Activated T-helper 17 cell treated with anti-CD3 and anti-CD28 coated beads, Interleukin-2, amount 50 U/mL, for 72 hours (primary cell): Measurements from ENCODE around the gene TRIM52. TPM values are rescaled to one million over a fixed set of nuclear protein-coding genes. Genes with fewer than 3 reads are reported as not detected.
A peak's percentile ranks its signal among the peaks of the same experiment; 100 is the strongest.
"Not testable (repeated sequence)": the region's sequence is repeated elsewhere in the genome, so short reads cannot be mapped to it uniquely, and the experiment has no call there.

Experiments used
- ATAC-seq: fragments of 150-1000 bp; cut with Tn5 transposase; replicated peaks from 2 replicates; pipeline ENCODE4 v1.10.0; 2021; ENCODE audit warnings: mild to moderate bottlenecking, moderate library complexity
- H3K27ac Mint-ChIP-seq: one replicate; pipeline ENCODE4 v1.8.0; 2022; ENCODE audit warnings: mixed read lengths
- H3K27me3 Mint-ChIP-seq: one replicate; pipeline ENCODE4 v1.8.0; 2022; ENCODE audit warnings: mixed read lengths
- H3K36me3 Mint-ChIP-seq: one replicate; pipeline ENCODE4 v1.8.0; 2022; ENCODE audit warnings: low read depth, mild to moderate bottlenecking, mixed read lengths
- H3K4me1 Mint-ChIP-seq: one replicate; pipeline ENCODE4 v1.8.0; 2022; ENCODE audit warnings: mixed read lengths
- H3K4me3 Mint-ChIP-seq: one replicate; pipeline ENCODE4 v1.8.0; 2022; ENCODE audit warnings: mild to moderate bottlenecking, mixed read lengths
- H3K9me3 Mint-ChIP-seq: one replicate; pipeline ENCODE4 v1.8.0; 2022; ENCODE audit warnings: mixed read lengths
- total RNA-seq, 2 donors: library from RNA; stranded (reverse); gene quantifications; one replicate each; pipeline ENCODE4 v1.2.3, GENCODE V29; 2022

Gene TRIM52
- total RNA-seq, 2 donors from 2014 or later = 14.3 to 19.4 TPM

DNA sequence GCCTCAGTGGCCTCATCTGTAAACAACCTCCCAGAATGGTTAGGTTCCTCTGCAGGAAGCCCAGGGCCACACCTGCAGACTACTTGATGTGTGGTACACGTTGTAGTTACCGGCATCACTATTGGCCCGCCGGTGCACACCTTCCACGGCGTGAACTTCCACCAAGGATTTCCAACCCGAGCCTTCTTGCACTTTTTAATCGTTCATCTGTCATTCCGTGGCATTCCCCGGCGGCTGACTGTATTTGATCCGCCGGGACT is 43.2 kb downstream of the TRIM52 start:
- peak overlapping the region; percentile 97 for H3K27ac Mint-ChIP-seq
- H3K4me1 Mint-ChIP-seq = peaks cover 47% of the 10 kb centered on the region
- ATAC-seq = peak; percentile 11
- H3K4me3 Mint-ChIP-seq = peak overlapping the region; percentile 87
- peaks cover 35% of the 10 kb centered on the region for H3K36me3 Mint-ChIP-seq
- H3K27me3 Mint-ChIP-seq = no peaks in the 10 kb centered on the region
- H3K9me3 Mint-ChIP-seq = no peaks in the 10 kb centered on the region

DNA sequence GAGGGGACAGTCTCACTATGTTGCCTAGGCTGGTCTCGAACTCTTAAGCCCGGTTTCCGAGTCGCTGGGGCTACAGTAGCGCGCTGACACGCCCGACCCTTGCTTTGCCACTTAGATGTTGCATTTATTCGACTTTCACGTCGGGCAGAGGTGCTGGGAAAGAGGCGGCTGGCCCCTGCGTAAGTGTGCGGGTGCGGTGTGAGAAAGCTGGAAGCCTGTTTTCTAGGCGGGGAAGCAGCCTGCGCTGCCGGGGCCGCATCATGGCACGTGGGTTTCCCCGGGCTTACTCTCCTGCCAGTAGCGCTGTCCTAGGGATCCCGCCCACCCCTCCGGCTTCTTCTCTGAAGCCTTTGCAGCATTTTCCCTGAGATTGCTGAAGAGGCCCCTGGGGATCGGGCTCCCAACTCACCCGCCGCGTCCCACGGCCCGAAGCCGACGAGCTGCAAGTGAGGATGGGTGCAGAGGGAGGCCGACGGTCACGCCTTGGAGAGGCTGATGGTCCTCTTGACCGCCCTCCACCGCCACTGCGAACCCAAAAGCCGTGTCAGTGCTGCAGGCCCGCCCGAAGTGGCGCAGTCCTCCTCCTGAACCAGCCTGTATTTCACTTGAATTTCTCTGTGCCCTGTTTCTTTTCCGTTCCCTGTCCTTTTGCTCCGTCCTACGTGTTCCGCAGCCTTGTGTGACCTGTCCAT is 43.7 kb downstream of the TRIM52 start:
- Mint-ChIP-seq H3K4me1 (peaks cover 45% of the 10 kb centered on the region), H3K27ac (peak overlapping the region; percentile 97), H3K9me3 (no peaks in the 10 kb centered on the region)

DNA sequence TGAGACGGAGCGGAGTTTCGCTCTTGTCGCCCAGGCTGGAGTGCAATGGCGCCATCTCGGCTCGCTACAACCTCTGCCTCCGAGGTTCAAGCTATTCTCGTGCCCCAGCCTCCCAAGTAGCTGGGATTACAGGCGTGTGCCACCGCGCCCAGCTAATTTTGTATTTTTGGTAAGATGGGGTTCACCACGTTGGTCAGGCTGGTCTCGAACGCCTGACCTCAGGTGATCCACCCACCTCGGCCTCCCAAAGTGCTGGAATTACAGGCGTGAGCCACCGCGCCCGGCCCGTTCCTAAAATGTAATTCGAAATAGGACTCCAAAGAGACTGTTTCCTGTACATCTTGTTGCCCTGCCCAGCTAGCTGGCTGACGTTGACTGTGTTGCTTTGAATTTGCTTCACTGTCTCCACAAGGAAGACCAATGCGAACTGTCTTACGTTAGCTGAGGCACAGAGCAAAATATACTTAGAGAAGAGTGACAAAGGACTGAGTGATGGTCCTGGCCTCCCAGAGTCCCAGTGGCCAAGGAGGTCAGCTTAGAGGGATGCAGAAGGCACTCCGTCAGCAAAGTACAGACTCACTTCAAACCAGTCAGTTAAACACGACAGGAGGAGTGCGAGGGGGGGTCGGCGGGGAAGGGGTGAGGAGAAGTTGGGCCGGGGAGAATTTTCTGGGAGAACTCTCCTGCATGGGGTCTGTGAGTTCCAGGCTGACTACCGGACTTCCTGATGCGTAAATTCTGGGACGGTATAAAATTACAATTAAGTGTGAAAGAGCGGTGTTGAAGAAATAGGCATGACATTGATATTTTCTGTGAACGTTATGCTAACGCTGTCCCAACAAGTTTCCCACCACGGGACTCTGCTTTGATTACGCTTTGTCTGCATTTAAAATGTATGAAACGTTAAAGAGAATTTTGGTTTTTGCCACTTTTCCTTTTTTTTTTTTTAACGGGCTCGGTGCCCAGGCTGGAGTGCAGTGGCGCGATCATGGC is 44.6 kb downstream of the TRIM52 start:
- ATAC-seq = peak; percentile 57
- peaks cover 20% of the 10 kb centered on the region for H3K36me3 Mint-ChIP-seq
- H3K27ac Mint-ChIP-seq = peak overlapping the region; percentile 89

More for the DNA sequence above, 43.7 kb downstream of the TRIM52 start:
- Mint-ChIP-seq H3K4me3 (peak overlapping the region; percentile 87), H3K27me3 (no peaks in the 10 kb centered on the region), H3K36me3 (peaks cover 30% of the 10 kb centered on the region)
- ATAC-seq = peak; percentile 14

DNA sequence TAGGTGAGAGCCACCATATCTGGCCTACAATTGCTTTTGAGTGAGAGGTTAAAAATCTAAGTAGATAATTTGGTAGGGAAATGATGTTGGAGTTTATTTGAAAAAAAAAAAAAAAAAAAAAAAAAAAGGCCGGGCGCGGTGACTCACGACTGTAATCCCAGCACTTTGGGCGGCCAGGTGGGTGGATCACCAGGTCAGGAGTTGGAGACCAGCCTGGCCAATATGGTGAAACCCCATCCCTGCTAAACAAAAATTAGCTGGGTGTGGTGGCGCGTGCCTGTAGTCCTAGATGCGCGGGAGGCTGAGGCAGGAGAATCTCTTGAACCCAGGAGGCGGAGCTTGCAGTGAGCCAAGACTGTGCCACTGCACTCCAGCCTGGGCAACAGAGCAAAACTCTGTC is 46.7 kb downstream of the TRIM52 start:
- ATAC-seq, H3K9me3 Mint-ChIP-seq, H3K27ac Mint-ChIP-seq, H3K4me3 Mint-ChIP-seq, H3K27me3 Mint-ChIP-seq: not testable (repeated sequence)
- peaks cover 12% of the 10 kb centered on the region for H3K36me3 Mint-ChIP-seq
- peaks cover 20% of the 10 kb centered on the region for H3K4me1 Mint-ChIP-seq

More for the DNA sequence above, 44.6 kb downstream of the TRIM52 start:
- Mint-ChIP-seq H3K4me3 (peak overlapping the region; percentile 87), H3K27me3 (no peaks in the 10 kb centered on the region), H3K9me3 (no peaks in the 10 kb centered on the region), H3K4me1 (peaks cover 37% of the 10 kb centered on the region)

DNA sequence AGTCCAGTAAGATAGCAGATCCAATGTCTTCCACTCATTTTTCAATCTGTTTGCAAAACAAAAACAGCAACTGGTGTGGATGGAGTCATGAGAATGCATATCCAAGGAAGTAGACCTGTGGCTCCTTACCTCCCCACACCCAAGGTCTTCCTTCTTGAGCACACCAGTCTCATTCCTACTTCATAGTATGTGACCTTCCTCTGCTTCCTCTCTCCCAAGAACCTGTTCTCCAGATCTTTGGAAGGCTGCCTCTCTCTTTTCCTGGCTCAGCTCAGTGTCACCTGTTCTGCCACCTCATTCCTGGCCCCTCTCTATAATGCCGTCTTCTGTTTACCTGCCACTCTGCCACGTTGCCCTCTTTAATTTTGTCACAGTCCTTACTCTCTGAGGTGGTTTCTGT is 48.0 kb downstream of the TRIM52 start:
- no peak for ATAC-seq
- peaks cover 9% of the 10 kb centered on the region for H3K36me3 Mint-ChIP-seq
- no peaks in the 10 kb centered on the region for H3K27me3 Mint-ChIP-seq
- H3K4me1 Mint-ChIP-seq = peaks cover 21% of the 10 kb centered on the region
- no peaks in the 10 kb centered on the region for H3K9me3 Mint-ChIP-seq
- H3K4me3 Mint-ChIP-seq = no peak overlapping the region
- no peak overlapping the region for H3K27ac Mint-ChIP-seq

DNA sequence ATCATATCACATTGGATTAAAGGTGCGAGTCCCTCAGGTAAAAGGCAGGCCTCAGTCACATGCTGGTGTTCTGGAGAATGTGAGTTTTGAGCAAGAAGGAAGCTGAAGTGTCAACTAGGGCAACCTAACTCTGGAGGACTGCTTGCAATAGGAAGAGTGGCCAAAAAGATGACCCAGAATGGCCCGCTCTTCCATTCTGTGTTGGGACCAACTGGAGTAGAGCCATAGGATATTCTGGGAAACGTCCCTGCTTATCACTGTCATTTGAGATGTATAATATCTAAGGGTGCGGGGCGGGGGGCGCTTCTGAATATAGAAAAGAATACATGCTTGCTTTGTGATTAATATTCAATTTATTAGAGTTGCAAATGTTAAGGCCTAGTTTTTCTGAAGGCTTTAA is 48.9 kb downstream of the TRIM52 start:
- peaks cover 22% of the 10 kb centered on the region for H3K4me1 Mint-ChIP-seq
- H3K36me3 Mint-ChIP-seq = peaks cover 12% of the 10 kb centered on the region
- H3K27me3 Mint-ChIP-seq = no peaks in the 10 kb centered on the region
- no peak overlapping the region for H3K27ac Mint-ChIP-seq
- no peak overlapping the region for H3K4me3 Mint-ChIP-seq
- no peak for ATAC-seq
- H3K9me3 Mint-ChIP-seq = no peaks in the 10 kb centered on the region

DNA sequence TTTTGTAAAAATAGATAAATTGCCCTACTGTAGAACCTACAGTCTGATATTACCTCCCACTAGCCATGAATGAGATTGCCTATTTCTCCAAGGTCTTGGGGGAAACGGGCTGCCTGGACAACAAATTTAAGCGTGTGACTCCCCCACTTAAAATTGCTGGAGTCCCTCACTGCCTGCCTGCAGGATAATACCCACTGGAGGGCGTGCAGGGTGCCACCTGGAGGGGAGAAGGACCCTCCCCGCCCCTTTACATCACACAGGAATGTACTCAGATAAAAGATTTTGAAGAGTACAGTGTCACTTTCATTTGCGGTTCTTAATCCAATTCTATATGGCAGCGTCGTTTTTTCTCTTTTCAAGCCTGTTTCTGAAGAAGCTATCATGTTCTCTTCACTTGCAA is 49.7 kb downstream of the TRIM52 start:
- no peak for ATAC-seq
- Mint-ChIP-seq H3K4me1 (peaks cover 26% of the 10 kb centered on the region), H3K4me3 (no peak overlapping the region), H3K36me3 (peaks cover 21% of the 10 kb centered on the region), H3K27ac (no peak overlapping the region), H3K27me3 (no peaks in the 10 kb centered on the region), H3K9me3 (no peaks in the 10 kb centered on the region)

DNA sequence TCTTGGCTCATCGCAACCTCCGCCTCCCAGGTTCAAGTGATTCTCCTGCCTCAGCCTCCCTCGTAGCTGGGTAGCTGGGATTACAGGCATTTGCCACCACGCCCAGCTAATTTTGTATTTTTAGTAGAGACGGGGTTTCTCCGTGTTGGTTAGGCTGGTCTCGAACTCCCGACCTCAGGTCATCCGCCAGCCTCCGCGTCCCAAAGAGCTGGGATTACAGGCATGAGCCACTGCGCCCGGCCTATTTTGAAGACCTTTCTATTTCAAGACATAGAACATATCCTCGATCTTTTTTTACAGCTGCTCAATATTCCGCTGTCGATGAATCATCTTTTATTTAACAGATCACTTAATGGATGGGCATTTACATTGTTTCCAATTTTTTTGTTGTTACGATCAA is 50.2 kb downstream of the TRIM52 start:
- not testable (repeated sequence) for ATAC-seq, H3K9me3 Mint-ChIP-seq, H3K27me3 Mint-ChIP-seq, H3K4me3 Mint-ChIP-seq, H3K27ac Mint-ChIP-seq
- H3K4me1 Mint-ChIP-seq = peaks cover 29% of the 10 kb centered on the region
- peaks cover 26% of the 10 kb centered on the region for H3K36me3 Mint-ChIP-seq

DNA sequence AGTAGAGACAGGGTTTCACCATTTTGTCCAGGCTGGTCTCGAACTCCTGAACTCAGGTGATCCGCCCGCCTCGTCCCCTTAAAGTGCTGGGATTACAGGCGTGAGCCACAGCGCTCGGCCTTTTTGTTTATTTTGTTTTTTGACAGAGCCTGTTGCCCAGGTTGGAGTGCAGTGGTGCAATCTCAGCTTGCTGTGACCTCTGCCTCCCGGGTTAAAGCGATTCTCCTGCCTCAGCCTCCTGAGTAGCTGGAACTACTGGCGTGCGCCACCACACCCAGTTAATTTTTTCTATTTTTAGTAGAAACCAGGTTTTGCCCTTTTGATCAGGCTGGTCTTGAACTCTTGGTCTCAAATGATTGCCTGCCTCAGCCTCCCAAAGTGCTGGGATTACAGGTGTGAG is 50.8 kb downstream of the TRIM52 start:
- not testable (repeated sequence) for H3K4me3 Mint-ChIP-seq, H3K27me3 Mint-ChIP-seq, ATAC-seq, H3K9me3 Mint-ChIP-seq, H3K27ac Mint-ChIP-seq
- Mint-ChIP-seq H3K4me1 (peaks cover 30% of the 10 kb centered on the region), H3K36me3 (peaks cover 26% of the 10 kb centered on the region)

DNA sequence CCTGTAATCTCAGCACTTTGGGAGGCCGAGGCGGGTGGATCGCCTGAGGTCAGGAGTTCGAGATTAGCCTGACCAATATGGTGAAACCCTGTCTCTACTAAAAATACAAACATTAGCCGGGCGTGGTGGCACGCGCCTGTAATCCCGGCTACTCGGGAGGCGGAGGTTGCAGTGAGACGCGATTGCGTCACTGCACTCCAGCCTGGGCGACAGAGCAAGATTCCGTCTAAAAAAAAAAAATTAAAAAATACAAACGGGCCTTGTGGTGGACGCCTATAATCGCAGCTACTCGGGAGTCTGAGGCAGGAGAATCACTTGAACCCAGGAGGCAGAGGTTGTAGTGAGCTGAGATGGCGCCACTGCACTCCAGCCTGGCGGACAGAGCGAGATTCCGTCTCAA is 51.9 kb downstream of the TRIM52 start:
- not testable (repeated sequence) for H3K9me3 Mint-ChIP-seq, H3K4me3 Mint-ChIP-seq, H3K27ac Mint-ChIP-seq, H3K27me3 Mint-ChIP-seq, ATAC-seq
- Mint-ChIP-seq H3K4me1 (peaks cover 30% of the 10 kb centered on the region), H3K36me3 (peaks cover 26% of the 10 kb centered on the region)

DNA sequence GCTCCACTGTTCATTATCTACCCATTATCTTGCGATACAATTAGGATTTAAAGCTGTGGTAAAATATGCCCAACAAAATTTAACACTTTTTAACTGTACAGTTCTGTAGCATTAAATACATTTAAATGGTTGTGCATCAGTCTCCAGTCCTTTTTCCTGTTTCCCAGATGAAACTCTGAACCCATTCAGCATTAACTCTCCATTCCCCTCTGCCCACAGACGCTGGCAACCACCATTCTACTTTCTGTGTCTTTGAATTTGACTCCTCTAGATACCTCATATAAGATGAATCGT is 53.0 kb downstream of the TRIM52 start:
- peaks cover 5% of the 10 kb centered on the region for H3K27me3 Mint-ChIP-seq
- no peak for ATAC-seq
- H3K27ac Mint-ChIP-seq = peak overlapping the region; percentile 100
- peak overlapping the region; percentile 87 for H3K4me3 Mint-ChIP-seq
- H3K9me3 Mint-ChIP-seq = no peaks in the 10 kb centered on the region
- peaks cover 26% of the 10 kb centered on the region for H3K36me3 Mint-ChIP-seq
- peaks cover 25% of the 10 kb centered on the region for H3K4me1 Mint-ChIP-seq

DNA sequence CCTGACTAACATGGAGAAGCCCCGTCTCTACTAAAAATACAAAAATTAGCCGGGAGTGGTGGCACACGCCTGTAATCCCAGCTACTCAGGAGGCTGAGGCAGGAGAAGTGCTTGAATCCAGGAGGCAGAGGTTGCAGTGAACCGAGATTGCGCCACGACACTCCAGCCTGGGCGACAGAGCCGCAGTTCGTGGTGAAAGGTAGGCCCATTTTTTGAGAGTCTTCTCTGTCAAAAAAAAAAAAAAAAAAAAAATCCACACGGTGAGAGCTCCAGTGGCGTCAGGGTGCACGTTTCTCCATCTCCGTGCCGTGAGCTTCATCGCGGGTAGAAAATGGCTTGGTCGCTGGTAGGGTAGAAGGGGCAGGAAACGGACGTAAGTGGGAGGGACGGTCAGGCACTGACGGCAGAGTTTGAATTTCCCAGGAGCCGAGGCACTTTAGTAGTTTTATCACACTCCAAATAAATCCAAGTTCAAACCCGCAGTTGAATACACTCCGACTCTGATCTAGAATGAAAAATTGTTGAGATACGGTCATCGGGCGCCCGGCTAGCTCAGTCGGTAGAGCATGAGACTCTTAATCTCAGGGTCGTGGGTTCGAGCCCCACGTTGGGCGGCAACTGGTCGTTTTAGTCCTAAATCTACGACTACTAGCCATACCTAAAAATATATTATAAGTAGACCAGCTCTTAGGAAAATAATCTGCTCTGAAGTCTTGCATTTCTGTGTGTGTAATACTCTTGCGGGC is 53.6 kb downstream of the TRIM52 start:
- H3K27ac Mint-ChIP-seq = peak overlapping the region; percentile 100
- H3K4me1 Mint-ChIP-seq = peaks cover 25% of the 10 kb centered on the region
- H3K4me3 Mint-ChIP-seq = peak overlapping the region; percentile 87
- H3K27me3 Mint-ChIP-seq = peaks cover 5% of the 10 kb centered on the region
- no peaks in the 10 kb centered on the region for H3K9me3 Mint-ChIP-seq
- peak; percentile 65 for ATAC-seq
- peaks cover 26% of the 10 kb centered on the region for H3K36me3 Mint-ChIP-seq

DNA sequence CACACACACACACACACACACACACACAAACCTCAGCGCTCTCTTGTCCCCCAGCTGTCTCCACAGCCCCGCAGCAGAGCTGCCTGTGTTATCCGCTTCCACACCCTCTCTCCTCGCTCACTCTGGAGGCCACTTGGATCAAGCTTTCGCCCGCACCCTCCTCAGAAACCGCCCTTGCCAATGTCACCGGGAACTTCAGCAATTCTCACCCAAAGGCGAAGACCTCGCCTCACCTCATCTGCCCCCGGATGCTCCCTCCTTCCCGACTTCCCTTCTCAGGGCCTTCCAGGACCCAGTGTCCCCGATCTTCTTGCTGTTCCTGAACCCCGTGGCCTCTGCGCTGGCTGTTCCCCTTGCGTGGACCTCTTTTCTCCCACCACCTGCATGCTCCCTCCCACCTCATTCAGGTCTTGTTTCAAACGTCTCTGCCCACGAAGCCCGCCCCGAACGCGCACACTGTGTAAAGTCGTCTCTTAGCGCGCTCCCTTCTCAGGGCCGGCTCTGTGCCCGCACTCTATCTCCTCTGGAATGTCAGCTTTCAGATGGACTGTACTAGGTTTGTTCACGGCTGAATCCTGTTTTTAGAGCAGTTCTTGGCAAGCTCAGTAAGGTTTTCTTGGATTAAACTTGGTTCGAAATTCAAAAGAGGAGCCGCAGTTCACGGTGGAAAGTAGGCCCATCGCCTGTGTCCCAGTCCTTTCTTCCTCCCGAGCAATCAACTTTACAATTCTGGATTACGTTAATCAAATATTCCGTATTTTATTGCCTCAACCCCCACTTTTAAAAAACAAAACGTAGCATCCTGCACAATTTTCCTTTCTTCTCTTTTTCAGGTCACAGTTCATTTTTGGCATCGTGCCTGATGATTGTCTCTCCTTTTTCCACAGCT is 54.9 kb downstream of the TRIM52 start:
- Mint-ChIP-seq H3K4me1 (peaks cover 25% of the 10 kb centered on the region), H3K27ac (peak overlapping the region; percentile 100), H3K4me3 (peak overlapping the region; percentile 87), H3K27me3 (peaks cover 5% of the 10 kb centered on the region), H3K36me3 (peaks cover 26% of the 10 kb centered on the region), H3K9me3 (no peaks in the 10 kb centered on the region)
- no peak for ATAC-seq
